PC-3 (cell line): ENCODE measurements around the gene PAFAH2.

Experiments used
- EZH2 ChIP-seq: fragments of 300-600 bp; sonication (generic); IDR thresholded peaks from one replicate; pipeline ENCODE4 v1.6.1; 2017; ENCODE audit warnings: antibody characterized with exemption, mild to moderate bottlenecking, low read length; ENCODE audit not compliant: unreplicated experiment
- TF ChIP-seq, protein P1 (sequence below): fragments of 300-600 bp; sonication (generic); conservative IDR thresholded peaks from 2 replicates; pipeline ENCODE4 v1.5.1; 2017; ENCODE audit warnings: antibody characterized with exemption, low read depth, mild to moderate bottlenecking, low read length

DNA sequence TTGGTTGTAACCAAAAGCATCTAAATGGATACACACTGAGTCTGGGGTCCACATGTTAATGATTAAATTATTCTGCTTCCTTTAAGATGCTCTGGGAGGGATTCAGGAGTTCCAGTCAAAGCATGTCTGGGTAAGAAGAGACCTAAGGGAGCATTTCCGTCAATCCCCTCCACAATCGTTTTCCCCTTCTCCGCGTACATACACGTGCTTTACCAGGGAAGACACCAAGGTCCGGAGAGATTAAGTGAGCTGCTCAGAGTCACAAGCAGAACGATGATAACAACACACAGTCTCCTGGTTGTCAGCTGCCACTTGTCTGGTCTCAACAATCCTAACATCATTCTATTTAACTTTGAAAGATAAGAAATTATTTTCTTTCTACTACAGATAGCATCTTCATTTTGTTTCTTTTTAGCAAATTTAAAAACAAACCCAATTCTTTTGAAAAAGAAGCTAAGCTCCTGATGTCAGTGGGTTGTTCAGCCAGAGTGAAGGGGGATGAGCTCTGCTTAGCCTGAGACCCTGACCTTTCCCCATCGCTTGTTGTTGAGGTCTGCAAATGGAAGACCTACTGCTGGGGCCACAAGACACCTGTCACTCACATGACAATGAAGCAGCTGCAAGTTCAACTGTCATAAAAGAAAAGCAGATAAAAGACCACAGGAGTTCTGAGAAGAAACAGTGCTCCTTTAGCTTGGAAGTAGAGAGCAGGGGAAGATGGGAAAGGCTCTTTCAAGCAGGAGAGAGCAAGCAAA lies 4.5 kb downstream of the PAFAH2 start:
- TF ChIP-seq, protein P1, sequence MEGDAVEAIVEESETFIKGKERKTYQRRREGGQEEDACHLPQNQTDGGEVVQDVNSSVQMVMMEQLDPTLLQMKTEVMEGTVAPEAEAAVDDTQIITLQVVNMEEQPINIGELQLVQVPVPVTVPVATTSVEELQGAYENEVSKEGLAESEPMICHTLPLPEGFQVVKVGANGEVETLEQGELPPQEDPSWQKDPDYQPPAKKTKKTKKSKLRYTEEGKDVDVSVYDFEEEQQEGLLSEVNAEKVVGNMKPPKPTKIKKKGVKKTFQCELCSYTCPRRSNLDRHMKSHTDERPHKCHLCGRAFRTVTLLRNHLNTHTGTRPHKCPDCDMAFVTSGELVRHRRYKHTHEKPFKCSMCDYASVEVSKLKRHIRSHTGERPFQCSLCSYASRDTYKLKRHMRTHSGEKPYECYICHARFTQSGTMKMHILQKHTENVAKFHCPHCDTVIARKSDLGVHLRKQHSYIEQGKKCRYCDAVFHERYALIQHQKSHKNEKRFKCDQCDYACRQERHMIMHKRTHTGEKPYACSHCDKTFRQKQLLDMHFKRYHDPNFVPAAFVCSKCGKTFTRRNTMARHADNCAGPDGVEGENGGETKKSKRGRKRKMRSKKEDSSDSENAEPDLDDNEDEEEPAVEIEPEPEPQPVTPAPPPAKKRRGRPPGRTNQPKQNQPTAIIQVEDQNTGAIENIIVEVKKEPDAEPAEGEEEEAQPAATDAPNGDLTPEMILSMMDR = no peak
- TF ChIP-seq EZH2 = no peak
